ENCODE measurements around the gene EGF.

DNA sequence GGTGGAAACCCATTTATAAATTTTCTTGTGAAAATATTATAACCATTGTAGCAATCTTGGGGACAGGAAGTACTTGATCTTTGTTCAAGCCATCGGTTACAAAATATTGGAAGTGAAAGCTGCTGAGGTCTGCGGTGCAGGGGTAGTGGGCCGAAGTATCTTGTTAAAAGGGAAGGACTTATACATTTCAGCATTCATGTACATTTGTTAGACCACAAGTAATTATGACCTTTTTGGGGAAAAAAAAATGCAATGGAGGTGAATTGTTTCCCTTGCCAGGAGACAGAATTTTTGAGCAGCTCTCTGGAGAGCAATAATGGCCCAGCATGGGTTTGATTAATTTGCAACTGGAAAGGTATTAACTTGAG lies 121.3 kb downstream of the EGF start:
- TF ChIP-seq, protein P1, sequence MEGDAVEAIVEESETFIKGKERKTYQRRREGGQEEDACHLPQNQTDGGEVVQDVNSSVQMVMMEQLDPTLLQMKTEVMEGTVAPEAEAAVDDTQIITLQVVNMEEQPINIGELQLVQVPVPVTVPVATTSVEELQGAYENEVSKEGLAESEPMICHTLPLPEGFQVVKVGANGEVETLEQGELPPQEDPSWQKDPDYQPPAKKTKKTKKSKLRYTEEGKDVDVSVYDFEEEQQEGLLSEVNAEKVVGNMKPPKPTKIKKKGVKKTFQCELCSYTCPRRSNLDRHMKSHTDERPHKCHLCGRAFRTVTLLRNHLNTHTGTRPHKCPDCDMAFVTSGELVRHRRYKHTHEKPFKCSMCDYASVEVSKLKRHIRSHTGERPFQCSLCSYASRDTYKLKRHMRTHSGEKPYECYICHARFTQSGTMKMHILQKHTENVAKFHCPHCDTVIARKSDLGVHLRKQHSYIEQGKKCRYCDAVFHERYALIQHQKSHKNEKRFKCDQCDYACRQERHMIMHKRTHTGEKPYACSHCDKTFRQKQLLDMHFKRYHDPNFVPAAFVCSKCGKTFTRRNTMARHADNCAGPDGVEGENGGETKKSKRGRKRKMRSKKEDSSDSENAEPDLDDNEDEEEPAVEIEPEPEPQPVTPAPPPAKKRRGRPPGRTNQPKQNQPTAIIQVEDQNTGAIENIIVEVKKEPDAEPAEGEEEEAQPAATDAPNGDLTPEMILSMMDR (IDR thresholded peaks at IDR 0.05; ENCODE audit: low read length): no peak
- no peak for TF ChIP-seq EZH2 (IDR thresholded peaks at IDR 0.05; ENCODE audit: borderline replicate concordance, low read length)

Data from OCI-LY1 (cell line).